K562 (cell line): ENCODE results near the gene ONECUT1. TPM values are rescaled to one million over a fixed set of nuclear protein-coding genes. Genes with fewer than 3 reads are reported as not detected.

Experiments
- ATAC-seq: fragments of 200-7000 bp; cut with Tn5 transposase; 3 replicates; pipeline ENCODE4 v1.9.1; 2020; ENCODE audit warnings: moderate library complexity
- BruUV-seq: library from RNA; stranded (reverse); fragments of 400-500 nt; replicated peaks from 2 replicates; lab custom pipeline; 2021; lab: Mats Ljungman, UMichigan
- CTCF ChIA-PET: fragments of 300-600 bp; formaldehyde crosslinking; extraction: SDS; loops from one replicate; lab custom pipeline; 2021; ENCODE audit warnings: low intra/inter-chr PET ratio; lab: Yijun Ruan, JAX
- POLR2A ChIA-PET: fragments of 300-600, 350-650 bp; sonication (Branson Sonifier 250); formaldehyde crosslinking; extraction: SDS; loops from one replicate; lab custom pipeline; 2021; ENCODE audit warnings: antibody characterized with exemption, inconsistent platforms; lab: Yijun Ruan, JAX
- DNase-seq, 4 experiments: peaks; one replicate each; pipeline versions ENCODE4 v3.0.0 to v3.0.0-alpha.2; 2011 to 2018; ENCODE audit warnings: low spot score in 3 of 4, mixed read lengths in 3 of 4; ENCODE audit errors: extremely low read depth in 1 of 4
- FAIRE-seq: peaks from 2 replicates; lab custom pipeline; 2011; peaks lifted over from hg19 to GRCh38; lab: Jason Lieb, UNC
- H2AFZ ChIP-seq: 2 replicates; pipeline ENCODE4 v1.6.0; 2011; ENCODE audit warnings: low read depth, low read length, control low read depth, inconsistent platforms
- H3K27ac ChIP-seq: fragments of 200-600 bp; 3 replicates; pipeline ENCODE4 v1.8.0; 2011; ENCODE audit warnings: low read depth, mild to moderate bottlenecking, control low read depth, inconsistent platforms, low read length, moderate library complexity, mixed read lengths; ENCODE audit errors: extremely low read depth
- H3K27me3 ChIP-seq, 2 experiments: fragments of 300-600 bp in 1 of 2; 2 replicates in 1 of 2; 3 replicates in 1 of 2; pipeline versions ENCODE4 v1.6.0 to v1.8.0; 2011; ENCODE audit warnings: inconsistent platforms in 2 of 2, low read length in 2 of 2, mild to moderate bottlenecking in 1 of 2, mixed read lengths in 1 of 2, moderate library complexity in 1 of 2; ENCODE audit not compliant: control insufficient read depth in 2 of 2, insufficient read depth in 2 of 2
- H3K36me3 ChIP-seq: fragments of 300-600 bp; 3 replicates; pipeline ENCODE4 v1.8.0; 2011; ENCODE audit warnings: mild to moderate bottlenecking, low read length, inconsistent platforms; ENCODE audit not compliant: control insufficient read depth, insufficient read depth
- H3K4me1 ChIP-seq, 2 experiments: fragments of 200-600 bp in 1 of 2; replicated peaks in 1 of 2; 2 replicates in 1 of 2; 3 replicates in 1 of 2; pipeline versions ENCODE4 v1.5.1 to v1.8.0; 2011; ENCODE audit warnings: inconsistent platforms in 2 of 2, low read length in 2 of 2, mild to moderate bottlenecking in 1 of 2, mixed read lengths in 1 of 2, moderate library complexity in 1 of 2; ENCODE audit not compliant: control insufficient read depth in 2 of 2, insufficient read depth in 2 of 2
- H3K4me2 ChIP-seq: 2 replicates; pipeline ENCODE4 v1.6.1; 2011; ENCODE audit warnings: low read length, control low read depth, inconsistent platforms, mixed read lengths; ENCODE audit not compliant: insufficient read depth
- H3K4me3 ChIP-seq: fragments of 200-600 bp; sonication (generic), shearing (Covaris generic); 2 replicates; pipeline ENCODE4 v1.5.1; 2016; ENCODE audit warnings: control low read depth, inconsistent platforms
- H3K79me2 ChIP-seq: fragments of 200-600 bp; 3 replicates; pipeline ENCODE4 v1.8.0; 2011; ENCODE audit warnings: low read length, inconsistent platforms; ENCODE audit not compliant: control insufficient read depth, insufficient read depth
- H3K9ac ChIP-seq, 2 experiments: 2 replicates each; pipeline versions ENCODE4 v1.6.0 to v1.6.1; 2011; ENCODE audit warnings: low read depth in 2 of 2, low read length in 2 of 2, control low read depth in 1 of 2, inconsistent platforms in 1 of 2, mild to moderate bottlenecking in 1 of 2, mixed read lengths in 1 of 2; ENCODE audit not compliant: insufficient read depth in 1 of 2
- H3K9me1 ChIP-seq: one replicate; pipeline ENCODE4 v1.6.0; 2011; ENCODE audit warnings: inconsistent platforms, mild to moderate bottlenecking, low read length, moderate library complexity; ENCODE audit not compliant: control insufficient read depth, insufficient read depth
- H3K9me3 ChIP-seq: replicated peaks from 2 replicates; pipeline ENCODE4 v1.5.1; 2011; ENCODE audit warnings: low read depth, low read length, inconsistent platforms; ENCODE audit not compliant: control insufficient read depth, insufficient read depth
- H4K20me1 ChIP-seq: replicated peaks from 2 replicates; pipeline ENCODE4 v1.6.1; 2011; ENCODE audit warnings: low read length, inconsistent platforms, mixed read lengths; ENCODE audit not compliant: control insufficient read depth, insufficient read depth
- ASH1L ChIP-seq: fragments of 450-650 bp; IDR thresholded peaks from 2 replicates; pipeline ENCODE4 v1.6.1; 2018; ENCODE audit warnings: borderline replicate concordance, mild to moderate bottlenecking, low read depth; ENCODE audit not compliant: partially characterized antibody
- ATF7 ChIP-seq: fragments of 450-650 bp; IDR thresholded peaks from 2 replicates; pipeline ENCODE4 v1.7.1; 2014; ENCODE audit warnings: mild to moderate bottlenecking, moderate library complexity
- CBFA2T3 ChIP-seq: fragments of 450-650 bp; IDR thresholded peaks from 2 replicates; pipeline ENCODE4 v1.6.1; 2017
- GABPB1 ChIP-seq: sonication (generic); formaldehyde crosslinking; IDR thresholded peaks from 2 replicates; pipeline ENCODE4 v1.8.0; 2022; ENCODE audit warnings: mild to moderate bottlenecking, missing genetic modification reagents
- GTF2F1 ChIP-seq: IDR thresholded peaks from 2 replicates; pipeline ENCODE4 v1.6.1; 2011; ENCODE audit warnings: low read depth, low read length, improper control_type of control experiment
- ID3 ChIP-seq, 2 experiments: fragments of 250-450 bp in 1 of 2; fragments of 450-650 bp in 1 of 2; sonication (Bioruptor Pico) in 1 of 2; IDR thresholded peaks; 2 replicates each; pipeline versions ENCODE4 v1.6.1 to v1.8.0; 2016 to 2021; ENCODE audit warnings: mild to moderate bottlenecking in 2 of 2, moderate library complexity in 2 of 2, missing compliant biosample characterization in 1 of 2, missing genetic modification characterization in 1 of 2
- MCM7 ChIP-seq, 2 experiments: fragments of 450-650 bp; IDR thresholded peaks; 2 replicates each; pipeline ENCODE4 v1.6.1; 2016 to 2018
- NR4A1 ChIP-seq, 2 experiments: fragments of 250-450 bp in 1 of 2; fragments of 450-650 bp in 1 of 2; sonication (Bioruptor Pico) in 1 of 2; IDR thresholded peaks; 2 replicates each; pipeline versions ENCODE4 v1.4.0 to v1.6.1; 2016 to 2020; ENCODE audit warnings: mild to moderate bottlenecking in 2 of 2, missing compliant biosample characterization in 1 of 2, missing genetic modification characterization in 1 of 2, moderate library complexity in 1 of 2
- RBM17 ChIP-seq: fragments of 200-400 bp; formaldehyde crosslinking; IDR thresholded peaks from 2 replicates; pipeline ENCODE4 v1.6.1; 2017; ENCODE audit warnings: low read depth, mild to moderate bottlenecking, low read length, borderline replicate concordance
- RFX5 ChIP-seq: IDR thresholded peaks from 2 replicates; pipeline ENCODE4 v1.6.1; 2011; ENCODE audit warnings: low read depth, mild to moderate bottlenecking, improper control_type of control experiment, low read length
- SNIP1 ChIP-seq: fragments of 450-650 bp; IDR thresholded peaks from 2 replicates; pipeline ENCODE4 v1.7.1; 2017; ENCODE audit warnings: low read depth, mild to moderate bottlenecking
- STAT5B ChIP-seq: fragments of 250-450 bp; sonication (Bioruptor Pico); IDR thresholded peaks from 2 replicates; pipeline ENCODE4 v1.8.0; 2021; ENCODE audit warnings: mild to moderate bottlenecking, inconsistent platforms
- ZC3H8 ChIP-seq: fragments of 450-650 bp; IDR thresholded peaks from 2 replicates; pipeline ENCODE4 v1.6.1; 2017
- ZNF644 ChIP-seq: fragments of 200-800 bp; sonication (Bioruptor generic); IDR thresholded peaks from 2 replicates; pipeline ENCODE4 v1.6.1; 2016; ENCODE audit warnings: low read depth, missing genetic modification characterization, missing compliant biosample characterization
- ZNF699 ChIP-seq: fragments of 250-450 bp; sonication (Bioruptor Pico); IDR thresholded peaks from 2 replicates; pipeline ENCODE4 v1.8.0; 2021; ENCODE audit warnings: mild to moderate bottlenecking, moderate library complexity; ENCODE audit not compliant: insufficient replicate concordance
- WGBS: fragments of 100-300 bp; shearing (Covaris generic); methylation state at CpG from one replicate; pipeline ENCODE4 v1.1.6; 2016; ENCODE audit warnings: low coverage, mixed read lengths; ENCODE audit not compliant: insufficient coverage; ENCODE audit errors: missing lambda C conversion rate; 5-methylcytosine and 5-hydroxymethylcytosine counted together
- in situ Hi-C: fragments of 300-500 bp; cut with MboI; formaldehyde crosslinking; loops from 4 replicates; pipeline ENCODE4 v1.15.0; 2018; ENCODE audit warnings: inconsistent platforms, mixed read lengths
- intact Hi-C: fragments of 100-400 bp; cut with micrococcal nuclease; formaldehyde crosslinking; loops from 2 replicates; pipeline ENCODE4 v1.14.2; 2022
- polyA plus RNA-seq, 8 experiments: library from polyadenylated mRNA; depleted of rRNA in 4 of 8; stranded (reverse) in 5 of 8; unstranded in 3 of 8; fragments of >200 nt; fragmentation: Nextera tagmentation in 2 of 8; fragmentation: Illumina TruSeq in 1 of 8; extraction: Ambion mirVana in 2 of 8; extraction: Trizol in 1 of 8; gene quantifications; 2 replicates each; pipeline versions ENCODE4 v1.2.1 to v1.2.3, GENCODE V29; 2011 to 2014; ENCODE audit warnings: inconsistent platforms in 1 of 8, missing spikeins in 1 of 8
- total RNA-seq, 7 experiments: library from RNA; depleted of rRNA in 6 of 7; stranded (reverse); fragments of >200 nt in 6 of 7; fragmentation: Illumina TruSeq in 2 of 7; extraction: Trizol in 2 of 7; gene quantifications; 2 replicates each; pipeline versions ENCODE4 v1.2.1 to v1.2.3, GENCODE V29; 2011 to 2021; ENCODE audit warnings: low replicate concordance in 1 of 7
- TF ChIP-seq, protein P1 (sequence below): sonication (generic); formaldehyde crosslinking; IDR thresholded peaks from 2 replicates; pipeline ENCODE4 v1.8.0; 2022; ENCODE audit warnings: missing genetic modification reagents, mild to moderate bottlenecking, borderline replicate concordance
- TF ChIP-seq, protein P2 (sequence below): sonication (generic); formaldehyde crosslinking; IDR thresholded peaks from 2 replicates; pipeline ENCODE4 v1.8.1; 2023; ENCODE audit warnings: mild to moderate bottlenecking, missing genetic modification reagents
- TF ChIP-seq, protein P3 (sequence below): fragments of 250-450 bp; sonication (Bioruptor Pico); IDR thresholded peaks from 2 replicates; pipeline ENCODE4 v1.4.0; 2020; ENCODE audit warnings: borderline replicate concordance
- TF ChIP-seq, protein P4 (sequence below): fragments of 450-650 bp; IDR thresholded peaks from 2 replicates; pipeline ENCODE4 v1.6.1; 2016; ENCODE audit warnings: low read depth, mild to moderate bottlenecking, moderate library complexity

Gene ONECUT1
- total and polyA plus RNA-seq, 9 of the 15 experiments (the other 6 are each of a cell fraction or from before 2014, with no cell fraction given) = not detected

GRCh38 chr15:52757496-52757895, 32.6 kb downstream of the ONECUT1 start:
- intact Hi-C loops (no loop called here), in situ Hi-C loops (no loop called here)
- no peaks in the 10 kb centered on the region for H3K36me3 ChIP-seq
- H3K4me2 ChIP-seq = no peak overlapping the region
- BruUV-seq = no TSS peak
- H3K79me2 ChIP-seq = no peaks in the 10 kb centered on the region
- no peak overlapping the region for H2AFZ ChIP-seq
- DNase-seq = no peak
- H3K9me1 ChIP-seq = no peaks in the 10 kb centered on the region
- no peak for FAIRE-seq
- H4K20me1 ChIP-seq = no peaks in the 10 kb centered on the region
- no peaks in the 10 kb centered on the region for H3K9me3 ChIP-seq
- no peak overlapping the region for H3K4me3 ChIP-seq
- H3K27me3 ChIP-seq = no peaks in the 10 kb centered on the region
- H3K27ac ChIP-seq = no peak overlapping the region
- no peak for ATAC-seq
- no peak for TF ChIP-seq ZNF699
- TF ChIP-seq RBM17 = no peak
- no peak for TF ChIP-seq SNIP1
- TF ChIP-seq, protein P1, sequence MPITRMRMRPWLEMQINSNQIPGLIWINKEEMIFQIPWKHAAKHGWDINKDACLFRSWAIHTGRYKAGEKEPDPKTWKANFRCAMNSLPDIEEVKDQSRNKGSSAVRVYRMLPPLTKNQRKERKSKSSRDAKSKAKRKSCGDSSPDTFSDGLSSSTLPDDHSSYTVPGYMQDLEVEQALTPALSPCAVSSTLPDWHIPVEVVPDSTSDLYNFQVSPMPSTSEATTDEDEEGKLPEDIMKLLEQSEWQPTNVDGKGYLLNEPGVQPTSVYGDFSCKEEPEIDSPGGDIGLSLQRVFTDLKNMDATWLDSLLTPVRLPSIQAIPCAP (CRISPR knock-in tag) = no peak
- no peak for TF ChIP-seq ZNF644 (tag)
- no peak for TF ChIP-seq RFX5
- no peak for TF ChIP-seq ZC3H8
- TF ChIP-seq CBFA2T3 = no peak
- no peak for TF ChIP-seq ID3 (CRISPR knock-in tag; IDR thresholded peaks at IDR 0.05)
- no peak for TF ChIP-seq ID3 (tag; IDR thresholded peaks at IDR 0.05)
- TF ChIP-seq, protein P2, sequence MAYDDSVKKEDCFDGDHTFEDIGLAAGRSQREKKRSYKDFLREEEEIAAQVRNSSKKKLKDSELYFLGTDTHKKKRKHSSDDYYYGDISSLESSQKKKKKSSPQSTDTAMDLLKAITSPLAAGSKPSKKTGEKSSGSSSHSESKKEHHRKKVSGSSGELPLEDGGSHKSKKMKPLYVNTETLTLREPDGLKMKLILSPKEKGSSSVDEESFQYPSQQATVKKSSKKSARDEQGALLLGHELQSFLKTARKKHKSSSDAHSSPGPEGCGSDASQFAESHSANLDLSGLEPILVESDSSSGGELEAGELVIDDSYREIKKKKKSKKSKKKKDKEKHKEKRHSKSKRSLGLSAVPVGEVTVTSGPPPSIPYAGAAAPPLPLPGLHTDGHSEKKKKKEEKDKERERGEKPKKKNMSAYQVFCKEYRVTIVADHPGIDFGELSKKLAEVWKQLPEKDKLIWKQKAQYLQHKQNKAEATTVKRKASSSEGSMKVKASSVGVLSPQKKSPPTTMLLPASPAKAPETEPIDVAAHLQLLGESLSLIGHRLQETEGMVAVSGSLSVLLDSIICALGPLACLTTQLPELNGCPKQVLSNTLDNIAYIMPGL = no peak
- TF ChIP-seq ASH1L = no peak
- no peak for TF ChIP-seq ATF7
- no peak for TF ChIP-seq STAT5B (CRISPR knock-in tag)
- TF ChIP-seq MCM7 (IDR thresholded peaks at IDR 0.05) = no peak
- TF ChIP-seq, protein P3, sequence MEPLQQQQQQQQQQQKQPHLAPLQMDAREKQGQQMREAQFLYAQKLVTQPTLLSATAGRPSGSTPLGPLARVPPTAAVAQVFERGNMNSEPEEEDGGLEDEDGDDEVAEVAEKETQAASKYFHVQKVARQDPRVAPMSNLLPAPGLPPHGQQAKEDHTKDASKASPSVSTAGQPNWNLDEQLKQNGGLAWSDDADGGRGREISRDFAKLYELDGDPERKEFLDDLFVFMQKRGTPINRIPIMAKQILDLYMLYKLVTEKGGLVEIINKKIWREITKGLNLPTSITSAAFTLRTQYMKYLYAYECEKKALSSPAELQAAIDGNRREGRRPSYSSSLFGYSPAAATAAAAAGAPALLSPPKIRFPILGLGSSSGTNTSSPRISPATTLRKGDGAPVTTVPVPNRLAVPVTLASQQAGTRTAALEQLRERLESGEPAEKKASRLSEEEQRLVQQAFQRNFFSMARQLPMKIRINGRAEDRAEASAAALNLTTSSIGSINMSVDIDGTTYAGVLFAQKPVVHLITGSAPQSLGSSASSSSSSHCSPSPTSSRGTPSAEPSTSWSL (CRISPR knock-in tag) = no peak
- no peak for TF ChIP-seq GTF2F1
- TF ChIP-seq GABPB1 (CRISPR knock-in tag) = no peak
- TF ChIP-seq, protein P4, sequence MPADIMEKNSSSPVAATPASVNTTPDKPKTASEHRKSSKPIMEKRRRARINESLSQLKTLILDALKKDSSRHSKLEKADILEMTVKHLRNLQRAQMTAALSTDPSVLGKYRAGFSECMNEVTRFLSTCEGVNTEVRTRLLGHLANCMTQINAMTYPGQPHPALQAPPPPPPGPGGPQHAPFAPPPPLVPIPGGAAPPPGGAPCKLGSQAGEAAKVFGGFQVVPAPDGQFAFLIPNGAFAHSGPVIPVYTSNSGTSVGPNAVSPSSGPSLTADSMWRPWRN = no peak
- TF ChIP-seq NR4A1 (CRISPR knock-in tag; IDR thresholded peaks at IDR 0.05) = no peak
- no peak for TF ChIP-seq NR4A1 (tag; IDR thresholded peaks at IDR 0.05)
- no peak overlapping the region for H3K9ac ChIP-seq
- no peaks in the 10 kb centered on the region for H3K4me1 ChIP-seq
- 0% methylated on average over 6 of the region's 6 CpGs for WGBS
- POLR2A ChIA-PET = no interaction called here
- CTCF ChIA-PET = no interaction called here
